GM23338 (cell line): ENCODE data around the gene SLX4IP.

ENCODE experiments used
- CREB1 ChIP-seq: fragments of 250-450 bp; sonication (Bioruptor Pico); IDR thresholded peaks from 2 replicates; pipeline ENCODE4 v1.5.0; 2020; ENCODE audit warnings: low read depth, mild to moderate bottlenecking, moderate library complexity
- CTCF ChIP-seq, 2 experiments: fragments of 200-600 bp in 1 of 2; sonication (generic) in 1 of 2; conservative IDR thresholded peaks; 2 replicates each; pipeline versions ENCODE4 v1.5.1 to v1.6.1; 2016 to 2017; ENCODE audit warnings: antibody characterized with exemption in 2 of 2, low read depth in 2 of 2, mild to moderate bottlenecking in 2 of 2, moderate library complexity in 1 of 2
- EZH2 ChIP-seq: fragments of 200-600 bp; sonication (generic); IDR thresholded peaks from one replicate; pipeline ENCODE4 v1.8.0; 2017; ENCODE audit warnings: antibody characterized with exemption, mild to moderate bottlenecking, low read depth; ENCODE audit not compliant: unreplicated experiment
- EZH2phosphoT487 ChIP-seq: fragments of 200-600 bp; sonication (generic); IDR thresholded peaks from one replicate; pipeline ENCODE4 v1.8.1; 2018; ENCODE audit warnings: antibody characterized with exemption; ENCODE audit not compliant: unreplicated experiment
- JUNB ChIP-seq: IDR thresholded peaks from one replicate; pipeline ENCODE4 v1.6.1; 2016; ENCODE audit warnings: antibody characterized with exemption; ENCODE audit not compliant: unreplicated experiment
- POLR2AphosphoS5 ChIP-seq: IDR thresholded peaks from 2 replicates; pipeline ENCODE4 v1.6.1; 2016; ENCODE audit warnings: antibody characterized with exemption, low read depth
- ZNF331 ChIP-seq: fragments of 250-450 bp; sonication (Bioruptor Pico); IDR thresholded peaks from 2 replicates; pipeline ENCODE4 v1.5.0; 2020; ENCODE audit warnings: low read depth, mild to moderate bottlenecking, moderate library complexity
- TF ChIP-seq, protein P1 (sequence below): IDR thresholded peaks from one replicate; pipeline ENCODE4 v1.6.1; 2018; ENCODE audit warnings: antibody characterized with exemption; ENCODE audit not compliant: unreplicated experiment

- TF ChIP-seq POLR2AphosphoS5, result no peak
- TF ChIP-seq CTCF (conservative IDR thresholded peaks at IDR 0.05; ENCODE audit: low read depth in 2 of 2), result no peak
- TF ChIP-seq CREB1 (CRISPR knock-in tag), result no peak
- TF ChIP-seq, protein P1, sequence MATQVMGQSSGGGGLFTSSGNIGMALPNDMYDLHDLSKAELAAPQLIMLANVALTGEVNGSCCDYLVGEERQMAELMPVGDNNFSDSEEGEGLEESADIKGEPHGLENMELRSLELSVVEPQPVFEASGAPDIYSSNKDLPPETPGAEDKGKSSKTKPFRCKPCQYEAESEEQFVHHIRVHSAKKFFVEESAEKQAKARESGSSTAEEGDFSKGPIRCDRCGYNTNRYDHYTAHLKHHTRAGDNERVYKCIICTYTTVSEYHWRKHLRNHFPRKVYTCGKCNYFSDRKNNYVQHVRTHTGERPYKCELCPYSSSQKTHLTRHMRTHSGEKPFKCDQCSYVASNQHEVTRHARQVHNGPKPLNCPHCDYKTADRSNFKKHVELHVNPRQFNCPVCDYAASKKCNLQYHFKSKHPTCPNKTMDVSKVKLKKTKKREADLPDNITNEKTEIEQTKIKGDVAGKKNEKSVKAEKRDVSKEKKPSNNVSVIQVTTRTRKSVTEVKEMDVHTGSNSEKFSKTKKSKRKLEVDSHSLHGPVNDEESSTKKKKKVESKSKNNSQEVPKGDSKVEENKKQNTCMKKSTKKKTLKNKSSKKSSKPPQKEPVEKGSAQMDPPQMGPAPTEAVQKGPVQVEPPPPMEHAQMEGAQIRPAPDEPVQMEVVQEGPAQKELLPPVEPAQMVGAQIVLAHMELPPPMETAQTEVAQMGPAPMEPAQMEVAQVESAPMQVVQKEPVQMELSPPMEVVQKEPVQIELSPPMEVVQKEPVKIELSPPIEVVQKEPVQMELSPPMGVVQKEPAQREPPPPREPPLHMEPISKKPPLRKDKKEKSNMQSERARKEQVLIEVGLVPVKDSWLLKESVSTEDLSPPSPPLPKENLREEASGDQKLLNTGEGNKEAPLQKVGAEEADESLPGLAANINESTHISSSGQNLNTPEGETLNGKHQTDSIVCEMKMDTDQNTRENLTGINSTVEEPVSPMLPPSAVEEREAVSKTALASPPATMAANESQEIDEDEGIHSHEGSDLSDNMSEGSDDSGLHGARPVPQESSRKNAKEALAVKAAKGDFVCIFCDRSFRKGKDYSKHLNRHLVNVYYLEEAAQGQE, result no peak
- TF ChIP-seq EZH2, result no peak
- TF ChIP-seq JUNB, result no peak
- TF ChIP-seq EZH2phosphoT487, result no peak
- TF ChIP-seq ZNF331 (CRISPR knock-in tag), result no peak
Observed at GRCh38 chr20:10449270-10449669, 14.2 kb downstream of the SLX4IP start.
